NCI-H82 treated with DMSO at 0.1 percent for 48 hours (cell line): ENCODE results near the gene METTL24.
A peak's percentile ranks its signal among the peaks of the same experiment; 100 is the strongest.

Source experiments
- DNase-seq: peaks from one replicate; lab custom pipeline; 2025; ENCODE audit not compliant: unreplicated experiment; lab: John Stamatoyannopoulos, UW

Gene METTL24

GRCh38 chr6:110338820-110339470 is 19.2 kb downstream of the METTL24 start:
- DNase-seq: no peak

- DNase-seq: no peak
These were observed 20.7 kb downstream of the METTL24 start for GRCh38 chr6:110337486-110337885.

DNA sequence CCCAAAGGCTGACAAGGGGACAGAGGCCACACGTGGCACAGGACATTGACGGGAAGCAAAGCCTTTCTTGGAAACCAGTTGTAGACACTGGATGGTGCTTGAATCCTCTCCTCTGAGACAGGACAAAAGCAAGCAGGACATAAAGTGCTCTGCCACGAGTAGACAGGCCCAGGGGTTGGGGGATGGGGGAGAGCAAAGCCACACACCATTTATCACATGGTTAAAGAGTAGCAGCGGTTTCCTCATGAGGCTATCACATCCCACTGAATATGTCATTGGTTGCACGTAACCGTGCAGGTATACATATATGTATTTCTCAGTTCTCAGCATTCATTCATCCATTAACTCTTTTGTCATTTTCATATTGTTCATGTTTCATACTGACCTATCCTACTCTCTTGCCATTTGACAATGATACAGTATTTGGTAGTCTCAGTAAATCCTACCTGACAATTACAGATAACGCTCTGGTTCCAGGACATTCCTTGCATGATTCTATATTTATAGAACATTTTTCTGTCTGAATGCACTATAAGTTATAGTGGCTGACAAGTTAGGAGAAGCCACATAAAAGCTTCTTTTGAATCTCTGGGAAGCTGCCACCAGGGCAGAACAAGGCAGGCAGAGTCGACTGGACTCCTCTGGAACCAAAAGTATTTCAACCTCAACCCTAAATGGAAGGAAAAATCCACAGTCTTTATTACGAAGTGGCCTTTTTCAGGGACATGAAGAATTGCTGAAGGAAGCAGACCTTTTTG is 23.5 kb downstream of the METTL24 start:
- DNase-seq: no peak

DNA sequence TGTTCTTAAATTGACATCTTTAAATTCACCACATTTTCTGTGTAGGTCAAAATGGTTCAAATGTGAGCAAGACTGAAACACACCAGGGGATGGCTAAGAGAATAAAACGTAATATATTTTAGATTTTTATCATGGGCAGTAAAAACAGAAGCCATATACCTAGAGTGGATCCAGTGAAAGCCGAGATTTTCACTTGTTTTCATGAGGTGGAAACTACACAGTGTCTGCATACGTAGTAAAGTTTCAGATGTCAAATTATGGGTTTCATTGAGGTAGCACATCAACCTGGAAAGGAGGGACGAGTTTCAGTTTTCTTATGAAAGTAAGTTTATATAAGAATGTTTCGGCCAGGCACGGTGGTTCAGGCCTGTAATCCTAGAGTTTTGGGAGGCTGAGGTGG is 25.9 kb downstream of the METTL24 start:
- DNase-seq: no peak

- DNase-seq: peak; percentile 86
These were observed 26.3 kb downstream of the METTL24 start for GRCh38 chr6:110331816-110332215.

- DNase-seq: no peak
These were observed 26.8 kb downstream of the METTL24 start for GRCh38 chr6:110331390-110331789.

DNA sequence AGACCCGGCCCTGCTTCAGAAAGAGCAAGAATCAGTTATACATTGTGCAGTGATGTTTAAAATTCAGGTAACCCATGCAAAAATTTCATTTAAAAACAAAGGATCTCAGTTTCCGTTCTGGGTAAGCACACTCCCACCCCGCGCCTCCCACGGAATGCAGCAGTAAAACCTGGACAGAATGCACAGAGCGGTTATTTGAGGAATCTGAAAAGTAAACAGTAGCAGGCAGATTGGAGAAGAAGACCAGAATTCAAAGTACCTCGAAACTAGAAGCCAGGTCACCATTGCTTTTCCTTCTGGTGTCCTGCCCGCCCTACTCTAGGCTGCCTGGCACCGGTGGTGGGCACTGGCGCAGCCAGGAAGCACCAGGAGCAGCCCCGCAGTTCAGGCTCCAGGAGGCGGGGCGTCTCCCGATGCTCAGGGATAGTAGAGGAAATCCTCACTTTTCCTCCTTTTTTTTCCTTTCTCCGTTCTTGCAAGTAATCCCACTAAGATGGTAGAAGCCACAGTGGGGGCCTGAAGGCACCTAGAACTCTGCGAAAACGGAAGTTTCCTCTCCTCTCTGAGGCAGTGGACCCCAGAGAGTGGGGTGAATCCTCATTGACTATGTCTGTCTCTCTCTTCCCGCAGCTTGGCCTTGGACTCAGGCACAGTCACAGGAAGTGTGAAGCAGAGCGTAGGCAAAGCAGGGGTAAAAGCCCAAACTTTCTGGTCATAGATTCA is 28.3 kb downstream of the METTL24 start:
- DNase-seq: no peak

GRCh38 chr6:110329348-110329713 is 28.8 kb downstream of the METTL24 start:
- no peak for DNase-seq

DNA sequence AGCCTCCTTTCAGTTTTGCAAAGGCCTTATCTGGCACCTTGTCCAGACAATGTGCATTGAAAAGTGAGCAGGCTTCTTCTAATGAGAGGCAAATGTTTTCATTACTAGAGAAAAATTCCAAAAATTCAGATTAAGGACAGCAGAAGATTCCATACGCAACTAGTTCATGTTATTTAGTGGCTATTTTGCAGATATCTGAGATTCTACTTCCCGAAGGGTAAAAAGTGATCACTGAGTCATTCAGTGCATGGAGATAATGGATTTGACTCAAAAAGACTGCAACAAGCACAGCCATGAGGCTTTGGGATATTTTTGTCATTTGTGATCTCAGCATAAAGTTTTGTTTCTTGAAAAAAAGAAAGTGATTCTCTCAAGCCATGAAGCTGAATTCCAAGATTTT is 29.9 kb downstream of the METTL24 start:
- no peak for DNase-seq

GRCh38 chr6:110327391-110327790 is 30.8 kb downstream of the METTL24 start:
- DNase-seq: no peak

- DNase-seq: no peak
These were observed 31.5 kb downstream of the METTL24 start for GRCh38 chr6:110326609-110327008.

DNA sequence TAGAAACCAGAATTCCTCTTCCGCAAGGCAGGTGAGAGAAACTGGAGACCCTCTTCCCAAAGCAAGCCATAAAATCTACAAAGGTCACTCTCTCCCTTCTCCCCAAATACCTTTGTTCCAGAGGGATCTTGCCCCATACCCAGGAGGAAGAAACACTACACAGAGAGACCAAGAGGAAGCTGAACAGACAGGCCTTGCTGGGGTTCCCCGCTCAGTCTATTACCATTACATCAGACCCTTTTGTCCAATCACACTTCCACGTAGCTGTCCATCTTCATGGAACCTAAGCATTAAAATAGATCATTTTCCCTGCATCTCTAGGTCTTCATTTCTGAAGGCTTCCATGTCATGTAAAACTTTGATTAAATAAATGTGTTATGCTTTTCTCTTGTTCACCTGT is 32.1 kb downstream of the METTL24 start:
- no peak for DNase-seq

DNA sequence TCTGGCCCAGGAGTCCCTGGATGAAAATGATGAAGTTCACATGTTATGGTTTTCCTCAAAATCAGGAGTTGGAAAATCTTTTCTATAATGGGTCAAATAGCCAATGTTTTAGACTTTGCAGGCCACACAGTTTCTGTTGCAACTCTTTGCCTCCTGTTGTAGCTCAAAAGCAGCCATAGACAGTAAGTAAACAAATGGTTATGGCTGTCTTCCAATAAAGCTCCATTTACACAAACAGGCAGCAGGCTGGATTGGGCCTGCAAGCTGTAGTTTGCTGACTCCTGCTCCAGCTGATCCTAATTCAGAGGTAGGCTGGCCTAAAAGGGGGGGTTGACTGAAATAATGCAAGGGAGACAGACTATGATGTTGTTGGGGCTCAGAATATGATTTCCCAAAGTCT is 33.0 kb downstream of the METTL24 start:
- DNase-seq: no peak

DNA sequence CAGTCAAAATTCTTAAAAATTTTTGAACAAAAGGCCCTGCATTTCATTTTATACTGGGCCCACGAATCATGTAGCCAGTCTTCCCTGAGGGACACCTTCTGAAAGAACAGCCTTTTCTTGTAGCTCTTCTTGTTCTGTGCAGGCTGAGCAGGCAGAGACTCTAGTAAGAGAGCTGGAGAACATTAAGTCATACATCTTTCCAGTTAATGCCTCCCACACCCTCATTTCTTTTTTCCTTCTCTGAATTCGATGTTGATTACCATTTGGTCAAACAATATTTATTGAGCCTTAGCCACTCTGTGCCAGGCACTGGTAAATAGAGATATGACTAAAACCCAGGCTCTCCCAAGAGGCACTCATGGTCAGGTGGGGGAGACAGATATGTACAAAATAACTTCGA is 33.6 kb downstream of the METTL24 start:
- DNase-seq: no peak

DNA sequence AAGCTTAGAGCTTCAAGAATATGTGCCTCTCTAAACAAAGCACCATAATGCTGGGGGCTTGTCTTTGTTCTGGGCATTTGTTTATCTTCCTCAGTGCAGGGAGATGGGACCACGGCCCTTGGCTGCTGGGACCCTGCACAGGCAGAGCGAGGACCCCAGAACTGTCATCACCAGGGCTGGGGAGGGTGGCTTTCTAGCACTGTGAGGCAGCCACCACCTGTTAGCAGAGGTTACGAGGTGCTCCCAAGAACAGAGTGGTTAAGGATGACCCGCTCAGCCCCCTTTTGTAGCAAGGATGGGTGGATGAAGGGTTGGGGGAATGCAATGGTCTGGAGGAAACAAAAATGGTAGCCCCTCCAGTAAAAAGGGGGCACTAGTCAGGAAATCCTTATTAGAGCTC is 34.9 kb downstream of the METTL24 start:
- DNase-seq: no peak

- DNase-seq: no peak
These were observed 35.3 kb downstream of the METTL24 start for GRCh38 chr6:110322874-110323242.

DNA sequence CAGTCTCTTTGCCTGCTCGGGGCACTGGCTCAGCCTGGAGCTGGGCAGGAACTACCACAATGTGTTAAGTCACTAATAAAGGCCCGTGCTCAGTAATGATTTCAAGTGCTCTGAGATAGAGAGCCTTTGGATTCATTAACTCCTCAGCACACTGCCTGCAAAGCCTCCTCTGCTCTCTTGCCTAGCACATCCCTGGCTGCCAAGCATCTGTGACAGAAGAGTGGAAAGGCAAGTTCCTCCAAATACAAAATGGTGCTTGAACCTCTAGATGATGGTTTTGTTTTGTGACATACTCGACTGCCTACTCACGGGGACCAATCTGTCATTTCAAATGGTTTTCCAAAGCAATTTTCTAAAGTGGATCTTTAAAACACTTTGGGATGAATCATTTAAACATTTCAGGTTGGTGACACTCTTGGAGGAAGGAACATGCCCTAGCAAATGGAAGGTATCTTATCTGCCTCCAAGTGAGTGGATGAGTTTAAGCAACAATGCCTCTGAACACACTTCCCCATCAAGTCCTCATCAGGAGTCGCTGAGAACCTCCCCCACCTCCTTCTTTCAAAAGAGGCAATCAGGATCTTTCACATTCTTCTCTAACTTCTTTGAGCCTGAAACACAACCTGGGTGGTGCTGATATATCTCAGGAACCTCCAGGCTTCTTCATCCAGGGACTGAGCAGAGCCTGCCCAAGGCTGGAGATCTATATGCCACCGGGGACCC is 35.8 kb downstream of the METTL24 start:
- no peak for DNase-seq

DNA sequence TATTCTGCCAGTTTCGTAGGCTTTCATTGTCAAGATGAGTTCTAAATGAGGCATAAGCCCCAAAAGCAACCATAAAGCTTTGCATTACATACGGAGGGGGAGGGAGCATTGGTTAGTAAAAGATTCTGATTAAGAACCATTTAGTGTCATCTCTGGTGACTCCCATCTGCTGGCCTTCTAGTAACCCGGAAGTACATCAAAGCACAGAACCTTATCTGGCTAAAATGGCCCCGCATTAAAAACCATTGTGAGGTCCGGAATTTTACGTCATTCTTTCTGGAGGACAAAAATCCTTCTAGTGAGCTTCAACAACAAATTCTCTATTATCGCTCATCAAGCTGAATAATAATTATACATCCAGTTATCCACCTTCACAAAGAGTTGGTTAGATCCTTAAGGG is 37.8 kb downstream of the METTL24 start:
- no peak for DNase-seq

GRCh38 chr6:110319843-110320242 is 38.3 kb downstream of the METTL24 start:
- DNase-seq: peak; percentile 24

DNA sequence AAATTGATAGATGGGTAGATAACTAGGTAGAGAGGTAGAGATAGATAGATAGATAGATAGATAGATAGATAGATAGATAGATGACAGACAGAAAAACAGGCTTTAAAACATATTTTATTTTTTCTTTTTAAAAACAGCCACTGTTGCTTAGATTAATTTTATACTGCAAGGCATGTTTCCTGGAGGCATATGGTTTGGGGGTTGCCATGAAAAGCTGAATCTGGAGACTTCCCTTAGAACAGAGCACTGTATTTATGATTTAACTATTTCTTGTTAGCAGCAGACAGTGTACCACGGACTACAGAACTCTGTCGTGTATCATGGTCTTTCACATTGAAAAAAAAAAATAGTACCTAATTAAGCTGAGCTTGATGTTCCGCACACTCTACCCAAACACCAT is 38.8 kb downstream of the METTL24 start:
- no peak for DNase-seq

DNA sequence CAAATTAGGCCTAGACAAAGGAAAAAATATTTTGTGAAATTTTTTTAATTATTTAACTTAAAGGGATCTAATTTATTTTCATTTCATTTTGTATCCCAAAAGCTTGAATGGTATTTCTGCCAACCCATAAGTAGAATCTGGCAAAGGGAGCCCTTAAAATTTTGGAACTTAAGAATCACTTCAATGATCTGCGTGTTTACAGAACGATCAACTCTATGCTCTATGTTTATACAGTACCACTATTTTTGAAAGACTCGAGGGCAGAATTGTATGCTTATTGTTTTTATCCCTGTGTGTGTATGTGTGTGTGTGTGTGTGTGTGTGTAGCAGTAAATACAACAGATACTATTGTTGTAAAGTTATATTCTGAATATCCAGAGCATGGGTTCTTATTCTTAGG is 39.2 kb downstream of the METTL24 start:
- DNase-seq: no peak

- no peak for DNase-seq
These were observed 40.5 kb downstream of the METTL24 start for GRCh38 chr6:110317646-110318045.
